NCI-H1417 (cell line): ENCODE data around the gene ITPRIP.

ENCODE experiments used
- DNase-seq, 3 experiments: peaks; one replicate each; lab custom pipeline; 2025; lab: John Stamatoyannopoulos, UW

Gene ITPRIP, protein sequence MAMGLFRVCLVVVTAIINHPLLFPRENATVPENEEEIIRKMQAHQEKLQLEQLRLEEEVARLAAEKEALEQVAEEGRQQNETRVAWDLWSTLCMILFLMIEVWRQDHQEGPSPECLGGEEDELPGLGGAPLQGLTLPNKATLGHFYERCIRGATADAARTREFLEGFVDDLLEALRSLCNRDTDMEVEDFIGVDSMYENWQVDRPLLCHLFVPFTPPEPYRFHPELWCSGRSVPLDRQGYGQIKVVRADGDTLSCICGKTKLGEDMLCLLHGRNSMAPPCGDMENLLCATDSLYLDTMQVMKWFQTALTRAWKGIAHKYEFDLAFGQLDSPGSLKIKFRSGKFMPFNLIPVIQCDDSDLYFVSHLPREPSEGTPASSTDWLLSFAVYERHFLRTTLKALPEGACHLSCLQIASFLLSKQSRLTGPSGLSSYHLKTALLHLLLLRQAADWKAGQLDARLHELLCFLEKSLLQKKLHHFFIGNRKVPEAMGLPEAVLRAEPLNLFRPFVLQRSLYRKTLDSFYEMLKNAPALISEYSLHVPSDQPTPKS

DNA sequence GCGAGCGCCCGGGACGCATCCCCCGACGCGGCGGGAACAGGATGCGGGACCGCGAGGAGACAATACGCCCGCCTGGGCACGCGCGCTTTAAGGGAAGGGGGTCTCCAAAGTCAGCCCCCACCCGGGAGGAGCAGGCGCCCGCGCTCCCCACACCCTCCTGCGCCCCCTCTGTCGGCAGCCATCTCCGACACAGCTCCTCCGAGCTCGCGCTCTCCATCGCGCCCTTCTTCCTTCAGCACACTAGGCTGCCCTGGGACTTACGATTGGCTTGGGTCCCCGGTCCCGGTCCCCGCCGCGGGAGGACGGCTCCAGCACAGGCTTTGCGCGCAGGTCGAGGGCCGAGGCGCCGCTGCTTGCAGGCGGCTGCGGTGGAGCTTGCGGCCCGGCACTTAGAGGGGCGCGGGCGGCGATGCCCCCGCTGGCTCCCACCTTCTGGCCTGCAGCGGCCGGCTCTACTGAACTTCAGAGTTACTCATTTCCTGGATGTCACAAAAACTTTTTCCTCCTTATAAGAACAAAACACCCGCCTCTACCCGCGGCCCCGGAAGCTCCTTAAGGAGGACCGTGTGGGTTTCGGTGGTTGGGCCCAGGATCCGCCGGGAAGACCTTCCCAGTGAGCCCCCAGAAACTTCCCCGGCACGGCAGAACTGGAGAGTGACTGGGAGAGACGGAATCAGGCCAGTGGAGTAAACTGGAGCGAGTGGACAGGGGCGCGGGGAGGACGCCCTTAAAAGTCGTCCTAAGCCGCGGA is at the start of gene ITPRIP:
Gene ITPRIP, minus strand, starts transcription at position 481 of the 751 bp plus-strand sequence. CDS start 22,414 bp downstream, outside the sequence.
- peak in 2 of 3 experiments; percentile 70 to 76 for DNase-seq

GRCh38 chr10:104387130-104387888 is 49.0 kb upstream of the ITPRIP start:
- DNase-seq = no peak

- no peak for DNase-seq
These were observed 42.1 kb upstream of the ITPRIP start for GRCh38 chr10:104380336-104380735.

DNA sequence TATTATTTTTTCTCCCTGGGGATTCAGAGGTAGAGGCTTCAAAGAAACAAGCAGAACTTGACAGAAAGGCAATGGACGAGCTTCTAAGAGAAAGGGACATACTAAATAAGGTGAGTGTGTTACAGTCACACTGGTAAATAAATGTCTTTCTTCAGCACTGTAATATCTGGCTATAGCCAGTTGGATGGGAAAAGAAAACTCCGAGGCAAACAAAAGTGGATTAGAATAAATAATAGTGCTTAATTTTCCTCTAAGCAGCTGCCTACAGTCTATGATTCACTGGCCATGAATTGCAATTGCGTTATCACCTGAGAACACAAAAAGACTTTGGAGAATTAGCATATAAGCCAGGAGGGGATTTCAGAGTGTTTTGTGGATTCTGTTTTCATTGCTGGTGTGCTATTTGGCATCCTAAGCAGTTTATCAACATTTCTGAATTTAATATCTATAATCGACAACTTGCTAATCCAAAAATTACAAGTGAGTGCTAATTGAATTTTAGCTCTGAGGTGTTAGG is 38.6 kb upstream of the ITPRIP start:
- no peak for DNase-seq

DNA sequence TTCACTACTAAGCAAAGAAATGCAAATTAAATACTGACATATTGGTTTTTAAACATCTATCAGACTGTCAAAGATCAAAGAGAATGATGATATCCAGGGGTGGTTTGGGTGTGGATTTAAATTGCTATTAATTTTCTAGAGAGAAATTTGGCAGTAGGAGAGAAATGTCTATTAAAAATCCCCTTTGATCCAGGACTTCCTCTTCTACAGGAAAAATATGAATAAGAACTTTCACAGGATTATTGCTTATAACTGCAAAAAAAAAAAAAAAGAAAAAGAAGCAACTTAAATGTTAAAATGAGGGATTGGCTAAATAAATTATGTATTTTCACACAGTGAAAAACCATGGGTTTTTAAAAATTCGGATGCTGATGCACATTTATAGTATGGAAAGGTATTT is 36.3 kb upstream of the ITPRIP start:
- DNase-seq = no peak

GRCh38 chr10:104371753-104372152 is 33.5 kb upstream of the ITPRIP start:
- DNase-seq = no peak

GRCh38 chr10:104368381-104368780 is 30.1 kb upstream of the ITPRIP start:
- DNase-seq = no peak

- no peak for DNase-seq
These were observed 29.6 kb upstream of the ITPRIP start for GRCh38 chr10:104367904-104368303.

DNA sequence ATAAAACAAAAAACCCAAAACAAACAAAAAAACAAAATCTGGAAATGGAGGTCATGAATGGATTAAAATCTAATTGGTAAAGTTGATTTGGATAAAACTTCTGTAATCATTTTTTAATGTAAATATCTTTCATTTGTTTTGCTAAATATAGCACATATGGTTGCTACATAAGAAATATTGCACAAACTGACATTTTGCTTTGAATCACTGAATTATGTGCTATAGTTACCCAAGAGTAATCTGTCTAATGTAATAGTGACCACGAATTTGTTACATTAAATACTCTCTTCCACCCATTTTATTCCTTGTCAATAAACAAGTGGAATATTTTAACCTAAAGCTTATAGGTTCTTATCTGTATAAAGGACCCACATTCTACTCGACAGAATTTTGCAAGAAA is 21.5 kb upstream of the ITPRIP start:
- no peak for DNase-seq

GRCh38 chr10:104353325-104354048 is 15.2 kb upstream of the ITPRIP start, which contains the start of gene CFAP58:
Gene CFAP58 (plus strand): TSS chr10:104353833. CDS start chr10:104353898, 65 bp downstream.
- DNase-seq = peak; percentile 75 to 96 (median 90)

DNA sequence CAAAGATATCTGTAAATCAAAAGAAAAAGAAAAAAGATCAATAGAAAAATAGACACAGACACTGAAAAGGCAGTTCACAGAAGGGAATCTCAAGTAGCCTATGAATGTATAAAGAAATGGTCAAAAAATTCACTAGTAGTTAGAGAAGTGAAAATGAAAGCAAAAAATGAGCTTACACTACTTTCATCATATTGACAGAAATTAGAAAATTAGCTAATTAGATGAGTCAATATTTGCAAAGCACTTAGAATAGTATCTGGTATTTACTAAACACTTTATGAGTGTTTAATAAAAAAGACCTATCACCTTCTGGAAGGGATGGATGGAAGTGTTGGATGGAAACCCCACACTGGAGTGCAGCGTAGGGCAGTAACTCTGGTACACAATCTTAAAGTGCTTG is 13.7 kb upstream of the ITPRIP start:
- DNase-seq = peak in 1 of 3 experiments; percentile 18

- DNase-seq = no peak
These were observed 12.9 kb upstream of the ITPRIP start for GRCh38 chr10:104351061-104351702.

- DNase-seq = peak; percentile 31 to 77 (median 37)
These were observed 11.9 kb upstream of the ITPRIP start for GRCh38 chr10:104350127-104350635.

DNA sequence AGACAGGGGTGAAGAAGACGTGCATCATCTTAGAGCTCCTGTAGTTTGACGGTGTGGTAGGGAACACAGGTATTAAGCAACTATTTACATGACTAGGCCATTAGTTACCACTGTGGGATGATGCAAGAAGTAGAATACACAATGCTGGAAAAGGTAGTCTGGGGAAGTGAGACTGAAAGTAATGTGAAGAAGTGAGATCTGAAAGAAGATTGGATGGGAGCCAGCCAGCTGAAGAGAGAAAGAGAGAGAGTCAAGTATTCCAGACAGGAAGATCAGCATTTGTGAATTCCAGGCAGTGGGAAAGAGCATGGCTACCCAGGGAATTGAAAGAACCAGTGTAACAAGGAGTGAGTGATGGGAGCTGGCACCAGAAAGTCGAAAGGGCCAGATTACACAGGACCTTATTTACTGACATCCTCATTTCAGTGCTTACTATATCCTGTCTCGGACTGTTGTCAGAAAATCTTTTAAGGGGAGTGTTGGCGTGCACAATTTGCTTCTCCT is 11.4 kb upstream of the ITPRIP start:
- peak in 1 of 3 experiments; percentile 22 for DNase-seq

GRCh38 chr10:104348601-104349000 is 10.3 kb upstream of the ITPRIP start:
- DNase-seq = no peak

DNA sequence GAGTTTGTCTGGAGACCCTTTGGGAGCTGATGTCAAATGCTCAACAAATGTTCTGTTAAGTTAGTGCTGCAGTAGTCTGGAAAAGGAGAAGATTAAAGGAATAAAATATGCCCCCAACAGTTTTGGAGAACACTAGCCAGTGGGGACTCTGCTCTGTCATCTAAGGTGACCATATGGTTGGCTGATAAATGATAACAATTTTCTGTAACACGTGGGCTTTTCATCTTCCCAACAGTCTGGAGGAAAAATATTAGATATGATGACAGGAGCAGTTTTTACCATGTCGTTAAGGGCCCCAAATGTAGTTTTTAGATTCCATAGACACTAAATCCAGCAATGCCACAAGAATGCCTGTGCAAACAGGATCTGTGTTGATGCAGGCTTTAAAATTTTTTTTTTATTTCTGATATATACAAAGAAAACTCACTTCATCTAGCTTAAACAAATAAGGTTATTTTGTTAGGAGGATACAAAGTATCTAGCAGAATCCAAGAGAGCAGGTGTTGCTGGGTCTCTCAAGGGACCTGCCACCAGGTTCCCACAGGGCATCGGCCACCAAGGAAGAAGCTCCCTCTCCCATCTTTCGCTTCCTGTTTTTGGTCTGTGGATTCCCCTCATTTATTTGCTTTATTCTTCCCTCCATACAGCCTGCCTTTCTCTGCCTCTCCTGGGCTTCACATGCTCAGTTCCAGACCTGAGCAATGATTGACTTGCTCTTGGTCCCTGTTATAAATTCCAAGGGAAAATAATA is 9.2 kb upstream of the ITPRIP start:
- no peak for DNase-seq

DNA sequence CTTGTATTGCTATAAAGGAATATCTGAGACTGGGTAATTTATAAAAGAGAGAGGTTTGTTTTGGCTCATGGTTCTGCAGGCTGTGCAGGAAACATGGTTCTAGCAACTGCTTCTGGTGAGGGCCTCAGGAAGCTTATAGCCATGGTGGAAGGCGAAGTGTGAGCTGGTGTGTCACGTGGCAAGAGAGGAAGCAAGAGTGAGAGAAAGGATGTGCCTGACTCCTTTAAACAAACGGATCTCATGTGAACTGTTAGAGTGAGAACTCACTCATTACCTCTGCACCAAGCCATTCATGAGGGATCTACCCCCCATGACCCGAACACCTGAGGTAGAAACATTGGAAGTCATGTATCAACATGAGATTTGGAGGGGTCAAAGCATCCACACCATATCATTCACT is 7.7 kb upstream of the ITPRIP start:
- no peak for DNase-seq

- no peak for DNase-seq
These were observed 7.2 kb upstream of the ITPRIP start for GRCh38 chr10:104345515-104345914.

DNA sequence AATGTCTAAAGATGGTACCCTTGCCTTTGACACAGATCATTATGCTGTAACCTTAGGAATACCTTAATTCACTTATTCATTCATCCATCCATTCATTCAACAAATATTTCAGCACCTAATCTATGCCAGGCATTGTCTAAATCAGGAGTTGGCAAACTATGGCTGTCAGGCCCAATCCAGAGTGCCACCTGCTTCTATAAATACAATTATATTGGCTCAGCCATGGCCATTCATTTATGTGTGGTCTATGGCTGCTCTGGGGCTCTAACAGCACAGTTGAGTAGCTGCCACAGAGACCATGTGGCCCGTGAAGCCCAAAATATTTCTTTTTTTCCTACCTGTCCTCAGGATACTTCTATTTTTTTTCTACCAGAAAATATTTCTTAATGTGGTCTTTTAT is 6.0 kb upstream of the ITPRIP start:
- no peak for DNase-seq
